Kidney tubule cell (primary cell): ENCODE data around the gene MYD88.
"Not testable (repeated sequence)": the region's sequence is repeated elsewhere in the genome, so short reads cannot be mapped to it uniquely, and the experiment has no call there.

Experiments used
- DNase-seq: peaks from one replicate; pipeline ENCODE4 v3.0.0-alpha.2; 2018; ENCODE audit warnings: low spot score

The MYD88 gene

GRCh38 chr3:38126121-38126892, 12.2 kb upstream of the MYD88 start:
- no peak for DNase-seq

GRCh38 chr3:38127611-38128302, 10.7 kb upstream of the MYD88 start:
- peak; percentile 30 for DNase-seq

GRCh38 chr3:38128303-38128655, 10.2 kb upstream of the MYD88 start:
- DNase-seq: no peak

GRCh38 chr3:38129058-38129457, 9.4 kb upstream of the MYD88 start:
- DNase-seq: no peak

- DNase-seq: no peak
Measured at GRCh38 chr3:38130631-38131065, 7.8 kb upstream of the MYD88 start.

GRCh38 chr3:38131621-38132369, 6.7 kb upstream of the MYD88 start:
- DNase-seq: no peak

- no peak for DNase-seq
Measured at GRCh38 chr3:38133209-38133556, 5.3 kb upstream of the MYD88 start.

- DNase-seq: peak; percentile 73
Measured at GRCh38 chr3:38133557-38134405, 4.7 kb upstream of the MYD88 start.

GRCh38 chr3:38134517-38135143, 3.8 kb upstream of the MYD88 start:
- not testable (repeated sequence) for DNase-seq

- DNase-seq: peak; percentile 31
Measured at GRCh38 chr3:38135621-38136277, 2.7 kb upstream of the MYD88 start.

GRCh38 chr3:38136393-38136776, 2.1 kb upstream of the MYD88 start:
- DNase-seq: peak; percentile 35

GRCh38 chr3:38136777-38137614, 1.5 kb upstream of the MYD88 start, which contains the start of gene ACAA1:
Gene ACAA1, minus strand, starts transcription at chr3:38137127. Its CDS starts 92 bp downstream, at chr3:38137035.
- DNase-seq: peak; percentile 100

- DNase-seq: no peak
Measured at GRCh38 chr3:38137615-38138348, 679 bp upstream of the MYD88 start.

- peak; percentile 32 for DNase-seq
Measured at GRCh38 chr3:38139191-38139590, 730 bp downstream of the MYD88 start.

GRCh38 chr3:38139652-38140051, 1.2 kb downstream of the MYD88 start:
- no peak for DNase-seq

GRCh38 chr3:38140326-38141172, 2.1 kb downstream of the MYD88 start:
- peak; percentile 23 for DNase-seq

GRCh38 chr3:38141173-38141951, 2.9 kb downstream of the MYD88 start:
- no peak for DNase-seq

GRCh38 chr3:38141952-38142273, 3.5 kb downstream of the MYD88 start:
- DNase-seq: peak; percentile 95
